Panc1 (cell line): ENCODE data around the gene ESR1. TPM values are rescaled to one million over a fixed set of nuclear protein-coding genes. Genes with fewer than 3 reads are reported as not detected.

Experiments used
- ATAC-seq: fragments of 200-7000 bp; cut with Tn5 transposase; 2 replicates; pipeline ENCODE4 v1.9.1; 2020; ENCODE audit warnings: mild to moderate bottlenecking, moderate library complexity
- BruUV-seq: library from RNA; stranded (reverse); fragments of 400-500 nt; replicated peaks from 2 replicates; lab custom pipeline; 2021; lab: Mats Ljungman, UMichigan
- CTCF ChIA-PET: fragments of 300-600 bp; sonication (Branson Sonifier 250); formaldehyde crosslinking; loops from one replicate; lab custom pipeline; 2022; ENCODE audit warnings: antibody characterized with exemption; lab: Charles Lee
- POLR2A ChIA-PET: fragments of 300-600 bp; sonication (Branson Sonifier 250); formaldehyde crosslinking; loops from one replicate; lab custom pipeline; 2022; ENCODE audit warnings: antibody characterized with exemption; lab: Charles Lee
- DNase-seq: peaks from one replicate; pipeline ENCODE4 v3.0.0-alpha.2; 2010; ENCODE audit warnings: low read depth, low spot score
- H3K27ac ChIP-seq: 2 replicates; pipeline ENCODE4 v1.5.1; 2011; ENCODE audit warnings: mild to moderate bottlenecking, low read length, inconsistent platforms
- H3K27me3 ChIP-seq: fragments of 200-500 bp; sonication (Bioruptor generic); 2 replicates; pipeline ENCODE4 v1.6.0; 2014; ENCODE audit warnings: low read length, inconsistent platforms; ENCODE audit not compliant: control insufficient read depth, insufficient read depth
- H3K36me3 ChIP-seq: fragments of 200-500 bp; sonication (Bioruptor generic); 2 replicates; pipeline ENCODE4 v1.5.1; 2014; ENCODE audit warnings: inconsistent platforms, mild to moderate bottlenecking, low read length, moderate library complexity; ENCODE audit not compliant: control insufficient read depth, insufficient read depth
- H3K4me1 ChIP-seq: 2 replicates; pipeline ENCODE4 v1.5.1; 2011; ENCODE audit warnings: inconsistent platforms, mild to moderate bottlenecking, low read length, moderate library complexity; ENCODE audit not compliant: control insufficient read depth, insufficient read depth
- H3K4me3 ChIP-seq, 2 experiments: 2 replicates each; pipeline ENCODE4 v1.5.1; 2011 to 2012; ENCODE audit warnings: low read depth in 2 of 2, low read length in 2 of 2, mild to moderate bottlenecking in 2 of 2, inconsistent platforms in 1 of 2, moderate library complexity in 1 of 2
- H3K9me3 ChIP-seq: fragments of 200-500 bp; sonication (Bioruptor generic); 2 replicates; pipeline ENCODE4 v1.5.1; 2014; ENCODE audit warnings: low read depth, mild to moderate bottlenecking, inconsistent platforms, low read length, moderate library complexity; ENCODE audit not compliant: control insufficient read depth, insufficient read depth
- CTCF ChIP-seq: fragments of 450-650 bp; IDR thresholded peaks from 2 replicates; pipeline ENCODE4 v1.5.1; 2017; ENCODE audit warnings: mild to moderate bottlenecking
- POLR2AphosphoS5 ChIP-seq: IDR thresholded peaks from 2 replicates; pipeline ENCODE4 v1.6.1; 2012; ENCODE audit warnings: mild to moderate bottlenecking, low read depth, low read length, moderate library complexity
- REST ChIP-seq, 2 experiments: IDR thresholded peaks; 2 replicates each; pipeline ENCODE4 v1.6.1; 2011 to 2012; ENCODE audit warnings: low read depth in 2 of 2, control low read depth in 1 of 2, low read length in 1 of 2, mild to moderate bottlenecking in 1 of 2, moderate library complexity in 1 of 2; ENCODE audit not compliant: insufficient read depth in 1 of 2
- SIN3A ChIP-seq: IDR thresholded peaks from 2 replicates; pipeline ENCODE4 v1.6.1; 2012; ENCODE audit warnings: low read depth, mild to moderate bottlenecking, low read length, moderate library complexity, borderline replicate concordance; ENCODE audit not compliant: insufficient read depth
- TCF7L2 ChIP-seq: IDR thresholded peaks from 2 replicates; pipeline ENCODE4 v1.6.1; 2011; ENCODE audit warnings: mild to moderate bottlenecking, low read depth, low read length, inconsistent platforms
- in situ Hi-C: cut with HindIII; loops from 2 replicates; pipeline ENCODE4 v1.10.0; 2016; ENCODE audit warnings: low sequenced_read_pairs, low pct_unique_long_range_greater_than_20kb
- intact Hi-C: fragments of 100-400 bp; cut with micrococcal nuclease; formaldehyde crosslinking; loops from one replicate; pipeline ENCODE4 v1.10.0; 2022; ENCODE audit not compliant: unreplicated experiment
- total RNA-seq: library from RNA; stranded (reverse); gene quantifications from one replicate; pipeline ENCODE4 v1.2.1, GENCODE V29; 2021; ENCODE audit not compliant: unreplicated experiment

ESR1 gene
- total RNA-seq, 1 experiment from 2014 or later: 0.03 TPM

- BruUV-seq: no TSS peak
- Histone ChIP-seq H3K9me3 (no peaks in the 10 kb centered on the region), H3K4me1 (no peaks in the 10 kb centered on the region), H3K27ac (no peak overlapping the region), H3K27me3 (no peaks in the 10 kb centered on the region), H3K4me3 (no peak overlapping the region), H3K36me3 (no peaks in the 10 kb centered on the region)
- no peak for DNase-seq
- CTCF ChIA-PET: no interaction called here
- POLR2A ChIA-PET: no interaction called here
- ATAC-seq: no peak
- TF ChIP-seq TCF7L2 (no peak), CTCF (no peak), REST (IDR thresholded peaks at IDR 0.05; ENCODE audit: insufficient read depth in 1 of 2, low read depth in 2 of 2, low read length in 1 of 2) (no peak), SIN3A (no peak), POLR2AphosphoS5 (no peak)
- intact Hi-C loops: no loop called here
- in situ Hi-C loops: no loop called here
Measured at GRCh38 chr6:151904631-151905030, 97.1 kb downstream of the ESR1 start.

- no peaks in the 10 kb centered on the region for H3K9me3 ChIP-seq
- POLR2A ChIA-PET: no interaction called here
Measured at GRCh38 chr6:151905072-151905471, 97.6 kb downstream of the ESR1 start.

More at GRCh38 chr6:151905072-151905471, 97.6 kb downstream of the ESR1 start:
- CTCF ChIA-PET: no interaction called here
- BruUV-seq: no TSS peak
- no peak for TF ChIP-seq REST (IDR thresholded peaks at IDR 0.05; ENCODE audit: insufficient read depth in 1 of 2, low read depth in 2 of 2, low read length in 1 of 2)
- TF ChIP-seq TCF7L2: no peak
- no peak for TF ChIP-seq CTCF
- TF ChIP-seq POLR2AphosphoS5: no peak
- TF ChIP-seq SIN3A: no peak
- Histone ChIP-seq H3K4me1 (no peaks in the 10 kb centered on the region), H3K4me3 (no peak overlapping the region), H3K27me3 (no peaks in the 10 kb centered on the region), H3K27ac (no peak overlapping the region), H3K36me3 (no peaks in the 10 kb centered on the region)
- DNase-seq: no peak
- in situ Hi-C loops: no loop called here
- no peak for ATAC-seq
- intact Hi-C loops: no loop called here
